HEK293T (cell line): ENCODE measurements around the gene TACC2.
A peak's percentile ranks its signal among the peaks of the same experiment; 100 is the strongest.

Experiments
- CTCF ChIA-PET: fragments of 350-600 bp; formaldehyde crosslinking; extraction: SDS; loops from one replicate; lab custom pipeline; 2021; ENCODE audit warnings: antibody characterized with exemption, inconsistent platforms; lab: Yijun Ruan, JAX
- POLR2A ChIA-PET: fragments of 350-600 bp; formaldehyde crosslinking; extraction: SDS; loops from one replicate; lab custom pipeline; 2020; ENCODE audit warnings: antibody characterized with exemption, inconsistent platforms; lab: Yijun Ruan, JAX
- DNase-seq: peaks from one replicate; pipeline ENCODE4 v3.0.0; 2012; ENCODE audit warnings: mixed read lengths; ENCODE audit errors: extremely low spot score
- ARNT ChIP-seq: fragments of 450-650 bp; IDR thresholded peaks from 2 replicates; pipeline ENCODE4 v1.6.1; 2017; ENCODE audit warnings: mild to moderate bottlenecking
- BHLHE40 ChIP-seq: fragments of 450-650 bp; IDR thresholded peaks from 2 replicates; pipeline ENCODE4 v1.6.1; 2016; ENCODE audit warnings: mild to moderate bottlenecking, moderate library complexity, borderline replicate concordance
- CTBP1 ChIP-seq: fragments of 450-650 bp; IDR thresholded peaks from 2 replicates; pipeline ENCODE4 v1.6.1; 2016; ENCODE audit warnings: borderline replicate concordance
- ELF4 ChIP-seq: fragments of 450-650 bp; IDR thresholded peaks from 2 replicates; pipeline ENCODE4 v1.6.1; 2017; ENCODE audit warnings: antibody characterized with exemption
- FOXA1 ChIP-seq: fragments of 450-650 bp; IDR thresholded peaks from 2 replicates; pipeline ENCODE4 v1.6.1; 2016; ENCODE audit warnings: mild to moderate bottlenecking
- FOXK2 ChIP-seq: fragments of 450-650 bp; IDR thresholded peaks from 2 replicates; pipeline ENCODE4 v1.6.1; 2016; ENCODE audit warnings: mild to moderate bottlenecking
- FOXM1 ChIP-seq: fragments of 450-650 bp; IDR thresholded peaks from 2 replicates; pipeline ENCODE4 v1.6.1; 2017; ENCODE audit warnings: mild to moderate bottlenecking, borderline replicate concordance
- HDGF ChIP-seq: fragments of 450-650 bp; IDR thresholded peaks from 2 replicates; pipeline ENCODE4 v1.6.1; 2017; ENCODE audit warnings: antibody characterized with exemption, borderline replicate concordance
- L3MBTL2 ChIP-seq: fragments of 450-650 bp; conservative IDR thresholded peaks from 2 replicates; pipeline ENCODE4 v1.6.1; 2016; ENCODE audit warnings: mild to moderate bottlenecking
- LEF1 ChIP-seq: fragments of 450-650 bp; IDR thresholded peaks from 2 replicates; pipeline ENCODE4 v1.6.1; 2017; ENCODE audit warnings: mild to moderate bottlenecking, borderline replicate concordance
- NFRKB ChIP-seq: fragments of 450-650 bp; IDR thresholded peaks from 2 replicates; pipeline ENCODE4 v1.6.1; 2016; ENCODE audit warnings: mild to moderate bottlenecking, moderate library complexity
- SP1 ChIP-seq: fragments of 450-650 bp; IDR thresholded peaks from 2 replicates; pipeline ENCODE4 v1.6.1; 2017
- SUZ12 ChIP-seq: fragments of 450-650 bp; IDR thresholded peaks from 2 replicates; pipeline ENCODE4 v1.6.1; 2016; ENCODE audit warnings: mild to moderate bottlenecking
- TARDBP ChIP-seq: fragments of 450-650 bp; IDR thresholded peaks from 2 replicates; pipeline ENCODE4 v1.6.1; 2016
- ZNF384 ChIP-seq: fragments of 450-650 bp; IDR thresholded peaks from 2 replicates; pipeline ENCODE4 v1.6.1; 2016
- TF ChIP-seq, protein P1 (sequence below): fragments of 450-650 bp; IDR thresholded peaks from 2 replicates; pipeline ENCODE4 v1.6.1; 2016

Gene TACC2

DNA sequence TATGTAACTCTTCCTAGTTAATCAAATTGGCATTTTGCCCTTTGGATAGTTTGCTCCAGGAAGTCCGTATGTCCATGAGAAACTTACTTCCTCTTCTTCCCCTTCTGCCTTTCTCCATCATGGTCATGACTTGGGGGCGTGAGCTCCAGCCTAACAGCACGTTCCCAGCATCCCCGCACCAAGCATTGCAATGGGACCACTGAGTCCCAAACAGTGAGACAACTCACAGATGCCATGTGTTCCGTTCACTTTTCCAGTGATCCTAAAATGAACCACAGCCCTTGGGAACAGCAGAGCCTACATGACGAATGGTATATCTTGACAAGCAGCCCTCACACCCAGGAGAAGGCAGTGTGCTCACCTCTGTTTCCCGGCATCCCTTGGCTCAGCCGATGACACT, 292.8 kb downstream of the TACC2 start:
- DNase-seq = no peak
- CTCF ChIA-PET = no interaction called here
- POLR2A ChIA-PET = no interaction called here

DNA sequence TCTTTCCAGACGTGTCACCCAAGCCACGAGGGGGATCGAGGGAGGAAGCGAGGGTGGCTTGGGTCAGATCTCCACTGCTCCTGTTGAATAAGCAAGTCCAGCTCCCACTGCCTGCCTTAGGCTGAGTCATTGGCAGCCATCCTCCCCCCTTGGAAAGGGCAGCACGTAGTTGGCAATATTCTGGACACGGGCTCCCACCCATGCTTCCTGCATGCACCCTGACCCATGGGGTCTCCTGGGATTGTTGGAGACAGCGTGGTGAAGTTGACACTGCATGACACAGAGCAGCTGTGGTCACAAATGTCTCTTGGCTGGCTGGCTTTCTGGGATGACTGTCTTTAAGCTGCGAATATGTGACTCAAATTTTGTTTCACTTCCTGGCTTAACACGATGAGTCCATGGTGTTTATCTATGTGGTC, 293.3 kb downstream of the TACC2 start:
- CTCF ChIA-PET = no interaction called here
- TF ChIP-seq LEF1 (no peak), FOXA1 (no peak), SUZ12 (no peak), ZNF384 (no peak), L3MBTL2 (no peak), NFRKB (no peak), FOXM1 (no peak), HDGF (no peak), CTBP1 (no peak), ARNT (no peak), ELF4 (no peak), BHLHE40 (no peak), FOXK2 (no peak), SP1 (no peak)
- TF ChIP-seq, protein P1, sequence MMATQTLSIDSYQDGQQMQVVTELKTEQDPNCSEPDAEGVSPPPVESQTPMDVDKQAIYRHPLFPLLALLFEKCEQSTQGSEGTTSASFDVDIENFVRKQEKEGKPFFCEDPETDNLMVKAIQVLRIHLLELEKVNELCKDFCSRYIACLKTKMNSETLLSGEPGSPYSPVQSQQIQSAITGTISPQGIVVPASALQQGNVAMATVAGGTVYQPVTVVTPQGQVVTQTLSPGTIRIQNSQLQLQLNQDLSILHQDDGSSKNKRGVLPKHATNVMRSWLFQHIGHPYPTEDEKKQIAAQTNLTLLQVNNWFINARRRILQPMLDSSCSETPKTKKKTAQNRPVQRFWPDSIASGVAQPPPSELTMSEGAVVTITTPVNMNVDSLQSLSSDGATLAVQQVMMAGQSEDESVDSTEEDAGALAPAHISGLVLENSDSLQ = no peak
- POLR2A ChIA-PET = no interaction called here
- DNase-seq = no peak

More for the DNA sequence above, 292.8 kb downstream of the TACC2 start:
- TF ChIP-seq FOXA1 (no peak), LEF1 (no peak), CTBP1 (no peak), SUZ12 (no peak), FOXM1 (no peak), SP1 (no peak)
- TF ChIP-seq, protein P1 = no peak

DNA sequence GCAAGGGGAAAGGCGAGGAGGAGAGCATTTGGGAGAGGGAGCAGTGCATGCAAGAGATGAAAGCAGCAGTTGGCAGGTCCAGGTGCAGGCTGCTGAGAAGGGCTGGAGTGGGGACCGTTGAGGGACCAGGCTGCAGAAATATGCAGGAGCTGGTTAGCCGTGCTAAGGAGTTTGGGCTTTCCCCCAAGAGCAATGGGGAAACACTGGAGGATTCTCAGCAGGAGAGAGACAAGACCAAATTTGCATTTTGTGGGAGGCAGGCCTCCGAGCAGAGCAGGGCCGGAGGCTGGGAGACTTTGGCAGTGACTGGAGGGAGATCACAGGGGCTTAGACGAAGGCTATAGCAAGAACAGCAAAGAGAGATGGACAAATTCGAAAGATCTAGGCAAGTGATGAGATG, 293.9 kb downstream of the TACC2 start:
- no peak for DNase-seq
- TF ChIP-seq FOXK2 = no peak
- TF ChIP-seq, protein P1 = no peak
- no peak for TF ChIP-seq ZNF384
- TF ChIP-seq TARDBP = no peak
- no peak for TF ChIP-seq NFRKB
- TF ChIP-seq FOXA1 = no peak
- no peak for TF ChIP-seq ARNT
- TF ChIP-seq SUZ12 = no peak
- no peak for TF ChIP-seq FOXM1
- TF ChIP-seq HDGF = no peak
- TF ChIP-seq LEF1 = no peak
- no peak for TF ChIP-seq L3MBTL2
- no peak for TF ChIP-seq SP1
- no peak for TF ChIP-seq ELF4
- no peak for TF ChIP-seq CTBP1
- no peak for TF ChIP-seq BHLHE40
- ChIA-PET CTCF (no interaction called here), POLR2A (no interaction called here)

DNA sequence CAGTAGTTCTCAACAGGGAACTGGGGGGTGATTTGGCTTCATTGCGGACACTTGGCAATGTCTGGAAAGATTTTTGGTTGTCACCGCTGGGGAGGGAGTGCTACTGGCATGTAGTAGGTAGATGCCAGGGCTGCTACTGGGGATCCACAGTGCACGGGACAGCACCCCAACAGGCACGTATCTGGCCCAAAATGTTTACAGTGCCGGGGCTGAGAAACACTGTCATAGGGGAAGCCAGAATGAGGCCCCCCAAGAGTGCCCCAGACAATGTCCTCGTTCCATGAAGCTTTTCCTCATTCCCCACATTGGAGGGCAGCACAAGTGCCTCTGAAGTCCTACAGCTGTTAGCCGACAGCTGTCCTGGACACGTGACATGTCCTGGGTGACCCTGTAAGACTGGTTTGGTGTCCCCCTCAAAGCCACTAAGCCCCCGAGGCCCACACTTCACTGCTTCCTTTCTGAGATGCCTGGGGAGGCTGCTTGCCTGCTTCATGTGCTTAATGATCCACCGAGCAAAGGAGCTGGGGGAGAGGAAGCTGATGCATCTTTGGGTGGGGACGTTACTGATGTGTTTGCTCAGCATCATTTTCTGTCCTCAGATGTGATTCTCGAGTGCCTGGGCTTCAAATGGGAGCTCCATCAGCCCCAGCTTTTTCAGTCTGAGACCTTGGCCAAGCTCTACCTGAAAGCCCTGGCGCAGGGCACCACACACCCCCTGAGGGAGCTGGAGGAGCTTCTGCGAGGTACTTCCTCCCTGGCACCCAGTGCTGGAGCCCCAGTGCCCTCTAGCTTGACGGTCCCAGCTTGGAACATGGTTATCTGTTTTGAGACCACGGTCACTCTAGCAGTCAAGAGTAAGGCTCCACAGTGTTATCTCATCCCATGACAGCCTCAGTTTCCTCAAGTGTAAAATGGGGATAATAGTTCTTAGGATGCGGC, 296.8 kb downstream of the TACC2 start:
- ChIA-PET POLR2A (no interaction called here), CTCF (interaction anchor here (2.4 kb wide), 1 partner anchor 13 kb away, joined by 7 read pairs; no protein-coding TSS in a partner anchor)

DNA sequence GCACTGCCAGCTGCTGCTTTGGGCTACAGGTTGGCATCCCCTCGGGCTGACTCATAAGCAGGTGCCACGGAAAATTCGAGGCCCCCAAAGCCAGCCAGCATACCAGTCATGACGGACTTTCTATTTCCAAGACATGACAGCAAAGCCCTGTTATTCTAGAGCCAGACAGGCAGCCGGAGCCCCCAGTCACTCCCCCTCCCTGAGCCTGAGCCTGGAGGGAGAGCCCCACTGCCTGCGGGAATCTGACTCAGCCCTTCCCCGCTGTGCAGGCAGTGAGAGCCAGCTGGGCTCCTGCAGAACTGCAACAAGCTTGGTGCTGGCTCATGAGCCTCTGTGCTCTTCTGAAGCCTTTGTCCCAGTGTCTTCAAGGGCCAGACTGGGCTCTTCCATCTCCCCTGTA, 297.9 kb downstream of the TACC2 start:
- POLR2A ChIA-PET = no interaction called here
- CTCF ChIA-PET = interaction anchor here (1.7 to 2.4 kb wide), 2 partner anchors 12 to 19 kb away, joined by 7 read pairs; no protein-coding TSS in a partner anchor
- TF ChIP-seq BHLHE40 (no peak), HDGF (no peak), NFRKB (no peak), TARDBP (no peak), SUZ12 (no peak), FOXA1 (no peak), ELF4 (no peak), FOXK2 (no peak), L3MBTL2 (no peak), LEF1 (no peak), ZNF384 (no peak), CTBP1 (no peak), SP1 (no peak), FOXM1 (no peak), ARNT (no peak)
- TF ChIP-seq, protein P1 = no peak
- DNase-seq = peak; percentile 55

More for the DNA sequence above, 296.8 kb downstream of the TACC2 start:
- TF ChIP-seq L3MBTL2 (no peak), HDGF (no peak), TARDBP (no peak), SP1 (no peak), LEF1 (no peak), ZNF384 (no peak), CTBP1 (no peak), NFRKB (no peak)
- TF ChIP-seq, protein P1 = no peak
- no peak for DNase-seq
